HUES6 (cell line): ENCODE data around the gene MALRD1.

Experiments
- H3K27ac ChIP-seq: 2 replicates; pipeline ENCODE4 v1.7.0; 2013; ENCODE audit warnings: low read depth, mild to moderate bottlenecking, low read length, inconsistent platforms
- H3K27me3 ChIP-seq: 2 replicates; pipeline ENCODE4 v1.6.1; 2013; ENCODE audit warnings: low read length; ENCODE audit not compliant: control insufficient read depth, insufficient read depth
- H3K36me3 ChIP-seq: 2 replicates; pipeline ENCODE4 v1.6.1; 2013; ENCODE audit warnings: low read length; ENCODE audit not compliant: control insufficient read depth, insufficient read depth
- H3K4me1 ChIP-seq: 2 replicates; pipeline ENCODE4 v1.6.1; 2013; ENCODE audit warnings: low read length; ENCODE audit not compliant: control insufficient read depth, insufficient read depth
- H3K4me3 ChIP-seq: 2 replicates; pipeline ENCODE4 v1.5.1; 2013; ENCODE audit warnings: low read depth, low read length
- H3K9ac ChIP-seq: one replicate; pipeline ENCODE4 v1.6.1; 2013; ENCODE audit warnings: mild to moderate bottlenecking, low read length
- H3K9me3 ChIP-seq: 2 replicates; pipeline ENCODE4 v1.6.1; 2013; ENCODE audit warnings: low read depth, low read length; ENCODE audit not compliant: control insufficient read depth, insufficient read depth

Gene MALRD1

GRCh38 chr10:19329475-19329874 is 280.9 kb downstream of the MALRD1 start:
- Histone ChIP-seq H3K27me3 (no peaks in the 10 kb centered on the region), H3K27ac (no peak overlapping the region), H3K9me3 (no peaks in the 10 kb centered on the region), H3K9ac (no peak overlapping the region), H3K36me3 (no peaks in the 10 kb centered on the region), H3K4me1 (no peaks in the 10 kb centered on the region), H3K4me3 (no peak overlapping the region)

- H3K4me3 ChIP-seq, result no peak overlapping the region
- H3K27ac ChIP-seq, result no peak overlapping the region
- H3K27me3 ChIP-seq, result no peaks in the 10 kb centered on the region
- H3K9me3 ChIP-seq, result no peaks in the 10 kb centered on the region
- H3K4me1 ChIP-seq, result no peaks in the 10 kb centered on the region
- H3K36me3 ChIP-seq, result no peaks in the 10 kb centered on the region
- no peak overlapping the region for H3K9ac ChIP-seq
Measured at GRCh38 chr10:19332304-19332703, 283.7 kb downstream of the MALRD1 start.

- Histone ChIP-seq H3K4me3 (no peak overlapping the region), H3K9me3 (no peaks in the 10 kb centered on the region), H3K27me3 (no peaks in the 10 kb centered on the region), H3K9ac (no peak overlapping the region), H3K4me1 (no peaks in the 10 kb centered on the region), H3K36me3 (no peaks in the 10 kb centered on the region), H3K27ac (no peak overlapping the region)
Measured at GRCh38 chr10:19333631-19334030, 285.0 kb downstream of the MALRD1 start.

GRCh38 chr10:19347621-19348020 is 299.0 kb downstream of the MALRD1 start:
- H3K27ac ChIP-seq, result no peak overlapping the region
- H3K4me3 ChIP-seq, result no peak overlapping the region
- H3K9ac ChIP-seq, result no peak overlapping the region
- H3K36me3 ChIP-seq, result no peaks in the 10 kb centered on the region
- H3K4me1 ChIP-seq, result no peaks in the 10 kb centered on the region
- H3K27me3 ChIP-seq, result no peaks in the 10 kb centered on the region
- H3K9me3 ChIP-seq, result no peaks in the 10 kb centered on the region

- Histone ChIP-seq H3K4me3 (no peak overlapping the region), H3K36me3 (no peaks in the 10 kb centered on the region), H3K9ac (no peak overlapping the region), H3K9me3 (no peaks in the 10 kb centered on the region), H3K27ac (no peak overlapping the region), H3K4me1 (no peaks in the 10 kb centered on the region), H3K27me3 (no peaks in the 10 kb centered on the region)
Measured at GRCh38 chr10:19367176-19367575, 318.6 kb downstream of the MALRD1 start.

GRCh38 chr10:19373988-19374387 is 325.4 kb downstream of the MALRD1 start:
- Histone ChIP-seq H3K4me1 (peaks cover 7% of the 10 kb centered on the region; the same call in 1 of the 2 replicates), H3K4me3 (no peak overlapping the region), H3K9ac (no peak overlapping the region), H3K27ac (no peak overlapping the region), H3K9me3 (no peaks in the 10 kb centered on the region), H3K36me3 (no peaks in the 10 kb centered on the region), H3K27me3 (no peaks in the 10 kb centered on the region)

- Histone ChIP-seq H3K36me3 (no peaks in the 10 kb centered on the region), H3K9ac (no peak overlapping the region), H3K9me3 (no peaks in the 10 kb centered on the region), H3K4me1 (no peaks in the 10 kb centered on the region), H3K27ac (no peak overlapping the region), H3K27me3 (no peaks in the 10 kb centered on the region), H3K4me3 (no peak overlapping the region)
Measured at GRCh38 chr10:19385846-19386450, 337.3 kb downstream of the MALRD1 start.

- H3K36me3 ChIP-seq, result no peaks in the 10 kb centered on the region
Measured at GRCh38 chr10:19408924-19409323, 360.3 kb downstream of the MALRD1 start.

GRCh38 chr10:19411119-19411518 is 362.5 kb downstream of the MALRD1 start:
- peaks cover 7% of the 10 kb centered on the region; the same call in 1 of the 2 replicates for H3K9me3 ChIP-seq
- no peaks in the 10 kb centered on the region for H3K36me3 ChIP-seq
- no peak overlapping the region for H3K4me3 ChIP-seq
- H3K4me1 ChIP-seq, result peaks cover 5% of the 10 kb centered on the region; the same call in 1 of the 2 replicates
- H3K27me3 ChIP-seq, result no peaks in the 10 kb centered on the region
- no peak overlapping the region for H3K27ac ChIP-seq
- H3K9ac ChIP-seq, result no peak overlapping the region

More at GRCh38 chr10:19408924-19409323, 360.3 kb downstream of the MALRD1 start:
- Histone ChIP-seq H3K4me3 (no peak overlapping the region), H3K27me3 (no peaks in the 10 kb centered on the region), H3K9me3 (peaks cover 7% of the 10 kb centered on the region; the same call in 1 of the 2 replicates), H3K27ac (no peak overlapping the region), H3K9ac (no peak overlapping the region), H3K4me1 (no peaks in the 10 kb centered on the region)

- Histone ChIP-seq H3K4me1 (peaks cover 13% of the 10 kb centered on the region; the same call in 1 of the 2 replicates), H3K9me3 (peaks cover 7% of the 10 kb centered on the region; the same call in 1 of the 2 replicates), H3K27ac (no peak overlapping the region), H3K9ac (no peak overlapping the region), H3K36me3 (no peaks in the 10 kb centered on the region), H3K4me3 (no peak overlapping the region), H3K27me3 (no peaks in the 10 kb centered on the region)
Measured at GRCh38 chr10:19412531-19412930, 363.9 kb downstream of the MALRD1 start.

- no peak overlapping the region for H3K27ac ChIP-seq
- no peaks in the 10 kb centered on the region for H3K27me3 ChIP-seq
- no peaks in the 10 kb centered on the region for H3K36me3 ChIP-seq
- H3K4me3 ChIP-seq, result peak overlapping the region; percentile 24; the same call in 1 of the 2 replicates
- H3K4me1 ChIP-seq, result peaks cover 21% of the 10 kb centered on the region; the same call in 1 of the 2 replicates
- no peak overlapping the region for H3K9ac ChIP-seq
- H3K9me3 ChIP-seq, result no peaks in the 10 kb centered on the region
Measured at GRCh38 chr10:19416164-19416563, 367.6 kb downstream of the MALRD1 start.
